WTC11 (cell line): ENCODE data around the gene PLPP3. TPM values are rescaled to one million over a fixed set of nuclear protein-coding genes. Genes with fewer than 3 reads are reported as not detected.

Source experiments
- ATAC-seq: fragments of 200-7000 bp; cut with Tn5 transposase; 2 replicates; pipeline ENCODE4 v1.10.0; 2021; ENCODE audit warnings: mild to moderate bottlenecking, moderate library complexity
- CTCF ChIA-PET: fragments of 300-600 bp; sonication (Branson Sonifier 250); formaldehyde crosslinking; loops from one replicate; lab custom pipeline; 2021; ENCODE audit warnings: antibody characterized with exemption; lab: Charles Lee
- POLR2A ChIA-PET: fragments of 350-600 bp; sonication (Branson Sonifier 250); formaldehyde crosslinking; loops from one replicate; lab custom pipeline; 2021; ENCODE audit warnings: antibody characterized with exemption; lab: Charles Lee
- DNase-seq: peaks from one replicate; pipeline ENCODE4 v3.0.0; 2021; ENCODE audit warnings: low spot score
- H3K27ac Mint-ChIP-seq: 2 replicates; pipeline ENCODE4 v1.8.0; 2021; ENCODE audit warnings: mixed read lengths
- H3K27me3 Mint-ChIP-seq: 2 replicates; pipeline ENCODE4 v1.8.0; 2021; ENCODE audit warnings: low read depth, mild to moderate bottlenecking, moderate library complexity, mixed read lengths
- H3K36me3 Mint-ChIP-seq: 2 replicates; pipeline ENCODE4 v1.8.0; 2021; ENCODE audit warnings: mixed read lengths
- H3K4me1 Mint-ChIP-seq: 2 replicates; pipeline ENCODE4 v1.8.0; 2022; ENCODE audit warnings: mixed read lengths
- H3K4me3 Mint-ChIP-seq: 2 replicates; pipeline ENCODE4 v1.8.0; 2021; ENCODE audit warnings: mild to moderate bottlenecking, moderate library complexity, mixed read lengths
- H3K9me3 Mint-ChIP-seq: 2 replicates; pipeline ENCODE4 v1.8.0; 2021; ENCODE audit warnings: mixed read lengths
- CREB1 ChIP-seq: sonication (generic); formaldehyde crosslinking; IDR thresholded peaks from 2 replicates; pipeline ENCODE4 v1.8.0; 2023; ENCODE audit warnings: mild to moderate bottlenecking, missing genetic modification reagents
- CREM ChIP-seq: sonication (generic); formaldehyde crosslinking; IDR thresholded peaks from 2 replicates; pipeline ENCODE4 v1.8.1; 2022; ENCODE audit warnings: mild to moderate bottlenecking, missing genetic modification reagents, moderate library complexity
- ELF4 ChIP-seq: sonication (generic); formaldehyde crosslinking; IDR thresholded peaks from 2 replicates; pipeline ENCODE4 v1.8.1; 2022; ENCODE audit warnings: low read depth, mild to moderate bottlenecking, moderate library complexity, missing genetic modification reagents
- FOXK1 ChIP-seq: sonication (generic); formaldehyde crosslinking; IDR thresholded peaks from 2 replicates; pipeline ENCODE4 v1.8.0; 2022; ENCODE audit warnings: mild to moderate bottlenecking, moderate library complexity, missing genetic modification reagents
- JUN ChIP-seq: sonication (generic); formaldehyde crosslinking; IDR thresholded peaks from 2 replicates; pipeline ENCODE4 v1.8.0; 2023; ENCODE audit warnings: mild to moderate bottlenecking, missing genetic modification reagents
- NFATC4 ChIP-seq: fragments of 250-450 bp; sonication (Bioruptor Pico); IDR thresholded peaks from 2 replicates; pipeline ENCODE4 v1.9.0; 2021; ENCODE audit warnings: mild to moderate bottlenecking
- RORB ChIP-seq: fragments of 250-450 bp; sonication (Bioruptor Pico); IDR thresholded peaks from 2 replicates; pipeline ENCODE4 v1.9.0; 2021; ENCODE audit warnings: mild to moderate bottlenecking
- SMAD4 ChIP-seq: sonication (generic); formaldehyde crosslinking; IDR thresholded peaks from 2 replicates; pipeline ENCODE4 v1.8.0; 2022; ENCODE audit warnings: mild to moderate bottlenecking, missing genetic modification reagents
- SOX15 ChIP-seq: fragments of 250-450 bp; sonication (Bioruptor Pico); IDR thresholded peaks from 2 replicates; pipeline ENCODE4 v1.9.0; 2021; ENCODE audit warnings: mild to moderate bottlenecking
- SP1 ChIP-seq: sonication (generic); formaldehyde crosslinking; conservative IDR thresholded peaks from 2 replicates; pipeline ENCODE4 v1.8.1; 2022; ENCODE audit warnings: missing genetic modification reagents
- STAT6 ChIP-seq: sonication (generic); formaldehyde crosslinking; conservative IDR thresholded peaks from 2 replicates; pipeline ENCODE4 v1.8.1; 2023; ENCODE audit warnings: mild to moderate bottlenecking, low read depth, missing genetic modification reagents, moderate library complexity
- USF1 ChIP-seq: sonication (generic); formaldehyde crosslinking; IDR thresholded peaks from 2 replicates; pipeline ENCODE4 v1.8.0; 2022; ENCODE audit warnings: mild to moderate bottlenecking, missing genetic modification reagents
- ZBTB43 ChIP-seq: sonication (generic); formaldehyde crosslinking; IDR thresholded peaks from 2 replicates; pipeline ENCODE4 v1.8.1; 2023; ENCODE audit warnings: mild to moderate bottlenecking, missing genetic modification reagents
- ZNF121 ChIP-seq: sonication (generic); formaldehyde crosslinking; IDR thresholded peaks from 2 replicates; pipeline ENCODE4 v1.8.0; 2023; ENCODE audit warnings: missing genetic modification reagents
- ZNF138 ChIP-seq: sonication (generic); formaldehyde crosslinking; conservative IDR thresholded peaks from 2 replicates; pipeline ENCODE4 v1.8.1; 2022; ENCODE audit warnings: mild to moderate bottlenecking, moderate library complexity, missing genetic modification reagents
- total RNA-seq: library from RNA; stranded (reverse); gene quantifications from 3 replicates; pipeline ENCODE4 v1.2.3, GENCODE V29; 2021
- TF ChIP-seq, protein P1 (sequence below): sonication (generic); formaldehyde crosslinking; IDR thresholded peaks from 2 replicates; pipeline ENCODE4 v1.8.1; 2023; ENCODE audit warnings: mild to moderate bottlenecking, missing genetic modification reagents, borderline replicate concordance
- TF ChIP-seq, protein P2 (sequence below): sonication (generic); formaldehyde crosslinking; IDR thresholded peaks from 2 replicates; pipeline ENCODE4 v1.8.1; 2022; ENCODE audit warnings: mild to moderate bottlenecking, missing genetic modification reagents, moderate library complexity, borderline replicate concordance
- TF ChIP-seq, protein P3 (sequence below): sonication (generic); formaldehyde crosslinking; IDR thresholded peaks from 2 replicates; pipeline ENCODE4 v1.8.0; 2022; ENCODE audit warnings: mild to moderate bottlenecking, missing genetic modification reagents
- TF ChIP-seq, protein P4 (sequence below): sonication (generic); formaldehyde crosslinking; IDR thresholded peaks from 2 replicates; pipeline ENCODE4 v1.8.1; 2023; ENCODE audit warnings: mild to moderate bottlenecking, missing genetic modification reagents, moderate library complexity
- TF ChIP-seq, protein P5 (sequence below): sonication (generic); formaldehyde crosslinking; IDR thresholded peaks from 2 replicates; pipeline ENCODE4 v1.8.1; 2022; ENCODE audit warnings: missing genetic modification reagents, borderline replicate concordance

Gene PLPP3
- total RNA-seq, 1 experiment from 2014 or later: 31.0 TPM

DNA sequence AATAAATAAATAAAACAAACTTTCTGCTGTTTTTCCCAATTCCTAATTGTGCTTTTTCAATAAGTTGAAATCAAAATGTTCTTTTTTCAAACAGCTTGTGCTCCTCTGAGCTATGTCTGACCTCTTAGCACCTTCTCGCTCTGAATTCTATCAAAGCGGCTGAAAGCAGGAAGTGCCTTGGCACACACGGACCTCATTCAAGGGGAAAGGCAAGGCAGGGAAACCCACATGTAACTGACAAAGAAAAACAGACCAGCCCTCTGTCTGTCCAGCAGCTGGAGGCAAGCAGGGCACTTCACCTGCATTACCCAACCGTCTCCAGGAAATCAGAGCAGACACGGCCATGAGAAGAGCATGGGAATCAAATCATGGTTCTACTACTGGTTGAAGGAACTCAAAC is 56.7 kb downstream of the PLPP3 start (continued):
- TF ChIP-seq, protein P1, sequence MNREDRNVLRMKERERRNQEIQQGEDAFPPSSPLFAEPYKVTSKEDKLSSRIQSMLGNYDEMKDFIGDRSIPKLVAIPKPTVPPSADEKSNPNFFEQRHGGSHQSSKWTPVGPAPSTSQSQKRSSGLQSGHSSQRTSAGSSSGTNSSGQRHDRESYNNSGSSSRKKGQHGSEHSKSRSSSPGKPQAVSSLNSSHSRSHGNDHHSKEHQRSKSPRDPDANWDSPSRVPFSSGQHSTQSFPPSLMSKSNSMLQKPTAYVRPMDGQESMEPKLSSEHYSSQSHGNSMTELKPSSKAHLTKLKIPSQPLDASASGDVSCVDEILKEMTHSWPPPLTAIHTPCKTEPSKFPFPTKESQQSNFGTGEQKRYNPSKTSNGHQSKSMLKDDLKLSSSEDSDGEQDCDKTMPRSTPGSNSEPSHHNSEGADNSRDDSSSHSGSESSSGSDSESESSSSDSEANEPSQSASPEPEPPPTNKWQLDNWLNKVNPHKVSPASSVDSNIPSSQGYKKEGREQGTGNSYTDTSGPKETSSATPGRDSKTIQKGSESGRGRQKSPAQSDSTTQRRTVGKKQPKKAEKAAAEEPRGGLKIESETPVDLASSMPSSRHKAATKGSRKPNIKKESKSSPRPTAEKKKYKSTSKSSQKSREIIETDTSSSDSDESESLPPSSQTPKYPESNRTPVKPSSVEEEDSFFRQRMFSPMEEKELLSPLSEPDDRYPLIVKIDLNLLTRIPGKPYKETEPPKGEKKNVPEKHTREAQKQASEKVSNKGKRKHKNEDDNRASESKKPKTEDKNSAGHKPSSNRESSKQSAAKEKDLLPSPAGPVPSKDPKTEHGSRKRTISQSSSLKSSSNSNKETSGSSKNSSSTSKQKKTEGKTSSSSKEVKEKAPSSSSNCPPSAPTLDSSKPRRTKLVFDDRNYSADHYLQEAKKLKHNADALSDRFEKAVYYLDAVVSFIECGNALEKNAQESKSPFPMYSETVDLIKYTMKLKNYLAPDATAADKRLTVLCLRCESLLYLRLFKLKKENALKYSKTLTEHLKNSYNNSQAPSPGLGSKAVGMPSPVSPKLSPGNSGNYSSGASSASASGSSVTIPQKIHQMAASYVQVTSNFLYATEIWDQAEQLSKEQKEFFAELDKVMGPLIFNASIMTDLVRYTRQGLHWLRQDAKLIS (CRISPR knock-in tag): no peak
- TF ChIP-seq ZBTB43 (no peak), NFATC4 (CRISPR knock-in tag) (no peak), SOX15 (CRISPR knock-in tag) (no peak), CREM (CRISPR knock-in tag) (no peak)
- TF ChIP-seq, protein P2, sequence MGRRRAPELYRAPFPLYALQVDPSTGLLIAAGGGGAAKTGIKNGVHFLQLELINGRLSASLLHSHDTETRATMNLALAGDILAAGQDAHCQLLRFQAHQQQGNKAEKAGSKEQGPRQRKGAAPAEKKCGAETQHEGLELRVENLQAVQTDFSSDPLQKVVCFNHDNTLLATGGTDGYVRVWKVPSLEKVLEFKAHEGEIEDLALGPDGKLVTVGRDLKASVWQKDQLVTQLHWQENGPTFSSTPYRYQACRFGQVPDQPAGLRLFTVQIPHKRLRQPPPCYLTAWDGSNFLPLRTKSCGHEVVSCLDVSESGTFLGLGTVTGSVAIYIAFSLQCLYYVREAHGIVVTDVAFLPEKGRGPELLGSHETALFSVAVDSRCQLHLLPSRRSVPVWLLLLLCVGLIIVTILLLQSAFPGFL: no peak

DNA sequence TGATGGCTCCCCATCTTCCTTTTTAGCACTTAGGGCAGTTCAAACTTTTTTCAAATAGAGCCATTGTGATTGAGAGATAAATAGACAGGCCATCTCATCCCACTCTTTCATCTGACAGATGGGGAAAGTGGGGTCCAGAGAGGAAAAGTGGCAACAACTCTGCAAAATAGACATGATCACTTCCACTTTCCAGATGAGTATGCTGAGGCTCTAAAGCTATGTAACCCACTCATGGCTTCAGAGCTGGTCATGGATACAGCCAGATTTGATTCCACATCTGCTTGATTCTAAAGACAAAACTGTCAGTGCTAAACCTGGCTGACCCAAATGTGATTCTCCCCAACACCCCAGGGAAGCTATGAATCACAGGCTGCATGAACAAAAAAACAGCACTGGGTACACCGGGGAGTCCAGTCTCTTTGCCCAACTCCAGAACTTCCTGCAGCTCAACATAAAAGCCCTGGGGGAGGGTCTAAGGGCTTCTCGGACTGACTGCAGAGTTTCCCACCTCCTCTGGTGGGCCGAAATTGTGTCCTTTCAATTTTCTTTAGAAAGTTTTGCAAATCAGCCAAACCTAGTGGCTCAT is 59.3 kb downstream of the PLPP3 start:
- Mint-ChIP-seq H3K4me3 (no peak overlapping the region), H3K27me3 (no peaks in the 10 kb centered on the region), H3K36me3 (peaks cover 47% of the 10 kb centered on the region), H3K4me1 (peaks cover 62% of the 10 kb centered on the region), H3K9me3 (no peaks in the 10 kb centered on the region), H3K27ac (peak overlapping the region; percentile 15)
- DNase-seq (no peak), ATAC-seq (no peak)
- ChIA-PET CTCF (interaction anchor here (0.9 to 1.4 kb wide), 2 partner anchors 56 to 57 kb away, joined by 3 to 6 read pairs; no protein-coding TSS in a partner anchor), POLR2A (no interaction called here)
- no peak for TF ChIP-seq STAT6 (CRISPR knock-in tag)
- no peak for TF ChIP-seq ELF4 (CRISPR knock-in tag)
- TF ChIP-seq SMAD4 (CRISPR knock-in tag): no peak
- TF ChIP-seq ZNF121 (CRISPR knock-in tag): no peak
- TF ChIP-seq, protein P3, sequence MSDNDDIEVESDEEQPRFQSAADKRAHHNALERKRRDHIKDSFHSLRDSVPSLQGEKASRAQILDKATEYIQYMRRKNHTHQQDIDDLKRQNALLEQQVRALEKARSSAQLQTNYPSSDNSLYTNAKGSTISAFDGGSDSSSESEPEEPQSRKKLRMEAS (CRISPR knock-in tag): no peak
- no peak for TF ChIP-seq JUN (CRISPR knock-in tag)
- TF ChIP-seq, protein P4, sequence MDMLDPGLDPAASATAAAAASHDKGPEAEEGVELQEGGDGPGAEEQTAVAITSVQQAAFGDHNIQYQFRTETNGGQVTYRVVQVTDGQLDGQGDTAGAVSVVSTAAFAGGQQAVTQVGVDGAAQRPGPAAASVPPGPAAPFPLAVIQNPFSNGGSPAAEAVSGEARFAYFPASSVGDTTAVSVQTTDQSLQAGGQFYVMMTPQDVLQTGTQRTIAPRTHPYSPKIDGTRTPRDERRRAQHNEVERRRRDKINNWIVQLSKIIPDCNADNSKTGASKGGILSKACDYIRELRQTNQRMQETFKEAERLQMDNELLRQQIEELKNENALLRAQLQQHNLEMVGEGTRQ (CRISPR knock-in tag): no peak
- no peak for TF ChIP-seq USF1 (CRISPR knock-in tag)
- TF ChIP-seq, protein P5, sequence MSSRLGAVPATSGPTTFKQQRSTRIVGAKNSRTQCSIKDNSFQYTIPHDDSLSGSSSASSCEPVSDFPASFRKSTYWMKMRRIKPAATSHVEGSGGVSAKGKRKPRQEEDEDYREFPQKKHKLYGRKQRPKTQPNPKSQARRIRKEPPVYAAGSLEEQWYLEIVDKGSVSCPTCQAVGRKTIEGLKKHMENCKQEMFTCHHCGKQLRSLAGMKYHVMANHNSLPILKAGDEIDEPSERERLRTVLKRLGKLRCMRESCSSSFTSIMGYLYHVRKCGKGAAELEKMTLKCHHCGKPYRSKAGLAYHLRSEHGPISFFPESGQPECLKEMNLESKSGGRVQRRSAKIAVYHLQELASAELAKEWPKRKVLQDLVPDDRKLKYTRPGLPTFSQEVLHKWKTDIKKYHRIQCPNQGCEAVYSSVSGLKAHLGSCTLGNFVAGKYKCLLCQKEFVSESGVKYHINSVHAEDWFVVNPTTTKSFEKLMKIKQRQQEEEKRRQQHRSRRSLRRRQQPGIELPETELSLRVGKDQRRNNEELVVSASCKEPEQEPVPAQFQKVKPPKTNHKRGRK (CRISPR knock-in tag): no peak
- TF ChIP-seq CREB1: no peak
- TF ChIP-seq RORB (CRISPR knock-in tag): no peak
- TF ChIP-seq, protein P1 (CRISPR knock-in tag): no peak
- no peak for TF ChIP-seq FOXK1
- TF ChIP-seq ZNF138: no peak
- no peak for TF ChIP-seq SP1 (CRISPR knock-in tag)
